GM12872 (cell line): Measurements from ENCODE around the gene RTN4.

Experiments used
- TF ChIP-seq, protein P1 (sequence below): IDR thresholded peaks from 3 replicates; pipeline ENCODE4 v1.5.1; 2011; ENCODE audit warnings: low read depth, mild to moderate bottlenecking, low read length, moderate library complexity; ENCODE audit not compliant: insufficient read depth

The RTN4 gene

DNA sequence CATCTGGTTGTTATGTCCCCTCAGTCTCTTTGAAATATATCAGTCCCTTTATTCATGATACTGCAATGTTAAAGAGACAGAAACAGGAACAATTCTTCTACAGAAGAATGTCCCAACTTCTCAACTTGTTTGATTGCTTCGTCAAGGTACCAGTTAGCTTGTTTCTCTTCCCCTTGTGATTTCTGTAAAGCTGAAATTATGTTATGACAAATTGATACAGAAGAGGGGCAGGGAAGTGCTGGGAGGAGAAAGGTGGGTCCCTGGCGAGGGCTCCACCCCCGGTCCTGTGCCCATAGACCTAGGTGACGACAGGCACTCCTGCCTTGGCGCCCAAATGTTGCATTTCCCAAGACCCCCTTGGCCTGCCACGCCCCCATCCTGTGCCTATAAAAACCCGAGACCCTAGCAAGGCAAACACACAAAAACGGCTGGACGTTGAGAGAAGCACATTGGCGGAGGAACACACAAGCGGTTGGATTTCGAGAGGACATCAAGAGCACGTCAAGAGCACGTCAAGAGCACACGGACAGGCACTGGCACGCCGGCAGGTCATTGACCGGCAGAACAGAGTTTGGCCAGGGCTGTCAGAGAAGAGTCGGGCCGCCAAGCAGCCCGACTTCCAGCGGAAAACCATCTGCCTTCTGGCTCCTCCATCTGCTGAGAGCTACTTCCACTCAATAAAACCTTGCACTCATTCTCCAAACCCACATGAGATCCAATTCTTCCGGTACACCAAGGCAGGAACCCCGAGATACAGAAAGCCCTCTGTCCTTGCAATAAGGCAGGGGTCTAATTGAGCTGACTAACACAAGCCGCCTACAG, 11.5 kb upstream of the RTN4 start:
- TF ChIP-seq, protein P1, sequence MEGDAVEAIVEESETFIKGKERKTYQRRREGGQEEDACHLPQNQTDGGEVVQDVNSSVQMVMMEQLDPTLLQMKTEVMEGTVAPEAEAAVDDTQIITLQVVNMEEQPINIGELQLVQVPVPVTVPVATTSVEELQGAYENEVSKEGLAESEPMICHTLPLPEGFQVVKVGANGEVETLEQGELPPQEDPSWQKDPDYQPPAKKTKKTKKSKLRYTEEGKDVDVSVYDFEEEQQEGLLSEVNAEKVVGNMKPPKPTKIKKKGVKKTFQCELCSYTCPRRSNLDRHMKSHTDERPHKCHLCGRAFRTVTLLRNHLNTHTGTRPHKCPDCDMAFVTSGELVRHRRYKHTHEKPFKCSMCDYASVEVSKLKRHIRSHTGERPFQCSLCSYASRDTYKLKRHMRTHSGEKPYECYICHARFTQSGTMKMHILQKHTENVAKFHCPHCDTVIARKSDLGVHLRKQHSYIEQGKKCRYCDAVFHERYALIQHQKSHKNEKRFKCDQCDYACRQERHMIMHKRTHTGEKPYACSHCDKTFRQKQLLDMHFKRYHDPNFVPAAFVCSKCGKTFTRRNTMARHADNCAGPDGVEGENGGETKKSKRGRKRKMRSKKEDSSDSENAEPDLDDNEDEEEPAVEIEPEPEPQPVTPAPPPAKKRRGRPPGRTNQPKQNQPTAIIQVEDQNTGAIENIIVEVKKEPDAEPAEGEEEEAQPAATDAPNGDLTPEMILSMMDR, result no peak

DNA sequence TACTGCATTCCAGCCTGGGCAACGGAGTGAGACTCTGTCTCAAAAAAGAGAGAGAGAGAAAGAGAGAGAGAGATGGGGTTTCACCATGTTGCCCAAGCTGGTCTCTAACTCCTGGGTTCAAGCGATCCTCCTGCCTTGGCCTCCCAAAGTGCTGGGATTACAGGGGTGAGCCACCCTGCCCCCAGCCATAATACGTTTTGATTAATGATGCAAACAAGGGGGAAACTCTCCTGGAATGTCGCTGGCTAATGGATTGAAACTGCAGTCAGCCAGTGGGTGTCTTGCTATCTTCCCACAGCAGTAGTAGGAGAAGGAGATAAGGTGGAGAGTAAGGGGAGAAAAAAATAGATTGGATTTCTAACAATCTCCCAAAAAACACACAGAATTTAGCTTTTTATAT, 9.5 kb upstream of the RTN4 start:
- TF ChIP-seq, protein P1, result no peak

DNA sequence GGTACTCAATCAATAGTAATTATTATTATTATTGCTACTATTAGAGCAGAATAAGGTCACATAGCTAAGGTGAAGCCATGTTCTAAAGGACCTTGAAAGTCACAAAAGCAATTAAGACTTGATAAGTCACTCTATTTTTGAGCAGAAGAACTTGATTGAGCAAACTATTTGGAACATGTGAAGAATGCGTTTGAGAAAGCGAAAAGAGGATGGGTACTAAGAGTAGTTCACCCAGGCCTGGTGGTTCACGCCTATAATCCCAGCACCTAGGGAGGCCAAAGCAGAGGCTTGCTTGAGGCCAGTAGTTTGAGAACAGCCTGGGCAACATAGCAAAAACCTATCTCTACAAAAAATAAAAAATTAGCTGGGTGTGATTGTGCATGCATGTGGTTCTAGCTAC, 7.2 kb upstream of the RTN4 start:
- TF ChIP-seq, protein P1, result no peak

DNA sequence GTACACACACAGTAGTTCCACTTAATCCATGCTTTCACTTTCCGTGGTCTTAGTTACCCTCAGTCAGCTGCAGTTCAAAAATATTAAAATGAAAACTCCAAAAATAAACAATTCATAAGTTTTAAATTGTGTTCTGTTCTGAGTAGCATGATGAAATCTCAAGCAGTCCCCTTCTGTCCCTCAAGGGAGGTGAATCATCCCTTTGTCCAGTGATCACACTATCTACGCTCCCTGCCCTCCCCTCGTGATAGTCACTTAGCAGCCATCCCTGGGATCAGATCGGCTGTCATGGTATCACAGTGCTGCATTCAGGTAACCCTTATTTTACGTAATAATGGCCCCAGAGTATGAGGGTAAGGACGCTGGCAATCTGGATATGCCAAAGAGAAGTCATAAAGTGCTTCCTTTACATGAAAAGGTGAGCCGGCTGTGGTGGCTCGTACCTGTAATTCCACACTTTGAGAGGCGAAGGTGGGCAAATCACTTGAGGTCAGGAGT, 5.8 kb upstream of the RTN4 start:
- TF ChIP-seq, protein P1, result no peak

DNA sequence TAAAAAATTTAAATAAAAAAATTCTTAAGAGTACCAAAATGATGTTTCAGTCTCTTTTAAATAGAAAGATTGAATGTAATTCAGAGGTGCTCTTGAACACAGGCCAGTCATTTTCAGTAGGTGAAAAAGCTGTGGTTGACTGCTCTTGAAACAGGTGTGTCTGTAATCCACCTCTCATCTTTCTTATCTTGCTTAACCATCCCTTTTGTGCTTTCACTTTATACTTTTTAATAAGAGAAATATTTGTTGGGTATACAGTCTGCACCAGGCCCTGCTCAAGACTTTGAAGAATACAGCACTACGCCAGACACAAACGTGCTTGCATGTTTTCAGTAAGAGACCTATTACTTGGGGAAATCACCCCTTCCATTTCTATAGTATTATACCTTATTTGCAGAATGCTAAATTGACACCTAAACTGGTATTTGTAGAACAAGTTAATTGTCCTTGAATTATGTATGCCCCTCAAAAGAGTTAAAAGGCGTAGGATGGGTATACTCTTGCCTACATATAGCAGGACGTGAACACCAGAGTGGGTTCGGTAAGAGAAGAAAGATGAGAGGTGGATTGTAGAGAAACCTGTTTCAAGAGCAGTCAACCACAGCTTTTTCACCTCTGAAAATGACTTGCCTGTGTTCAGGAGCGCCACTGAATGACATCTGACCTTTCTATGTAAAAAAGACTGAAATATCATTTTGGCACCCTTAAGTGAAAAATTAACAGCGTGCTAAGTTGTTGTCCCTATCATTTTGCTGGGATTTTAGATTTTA, 4.0 kb upstream of the RTN4 start:
- TF ChIP-seq, protein P1, result no peak

DNA sequence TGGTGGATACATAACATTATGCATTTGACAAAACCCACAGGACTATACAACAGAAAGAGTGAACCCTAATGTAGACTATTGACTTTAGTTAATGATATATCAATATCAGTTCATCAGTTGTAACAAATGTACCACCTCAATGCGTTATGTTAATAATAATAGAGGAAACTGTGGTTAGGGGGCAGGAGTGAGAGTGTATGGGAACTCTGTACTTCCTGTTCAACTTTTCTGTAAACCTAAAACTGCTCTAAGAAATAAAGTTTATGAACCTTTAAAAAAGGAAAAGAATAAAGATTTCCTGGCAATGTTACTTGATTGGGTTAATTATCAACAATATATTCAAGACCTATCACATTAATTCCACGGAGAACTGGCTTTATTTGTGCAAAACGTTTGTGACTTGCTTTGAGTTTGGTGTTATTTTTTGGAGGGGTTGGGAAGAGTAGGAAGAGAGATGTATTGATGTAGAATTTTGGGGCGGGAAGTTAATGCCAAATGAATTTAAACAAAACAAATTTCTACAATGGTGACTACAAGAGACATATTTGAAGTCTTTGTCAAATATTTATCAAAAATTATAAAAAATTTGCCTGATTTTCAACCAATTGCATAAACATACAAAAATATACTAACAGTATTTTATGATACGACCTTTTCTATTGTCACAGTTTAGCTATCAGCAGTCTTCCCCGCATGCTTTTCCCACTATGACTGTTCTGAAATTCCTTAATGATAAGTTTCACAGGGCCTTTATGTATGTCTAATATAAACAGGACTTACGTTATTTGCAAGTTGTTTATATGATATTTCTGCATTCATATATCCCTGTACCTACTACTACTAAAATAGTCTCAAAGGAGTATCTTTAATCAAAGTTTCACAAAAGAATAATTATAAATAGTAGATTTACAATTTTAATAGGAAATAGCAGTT, 2.1 kb upstream of the RTN4 start:
- TF ChIP-seq, protein P1, result no peak
